Upper lobe of left lung (tissue), 6 donors: Measurements from ENCODE around the gene PDCD7. TPM values are rescaled to one million over a fixed set of nuclear protein-coding genes. Genes with fewer than 3 reads are reported as not detected.

Experiments used
- ATAC-seq, 2 donors: fragments of 200-7000 bp; cut with Tn5 transposase; one replicate each; pipeline ENCODE4 v1.9.1; 2022; ENCODE audit warnings: mild to moderate bottlenecking in 2 of 2, moderate library complexity in 2 of 2; ENCODE audit not compliant: low FRiP score in 2 of 2
- DNase-seq, 2 donors: peaks; one replicate each; pipeline ENCODE4 v3.0.0-alpha.2; 2019 to 2020
- H3K27ac ChIP-seq, 4 donors: fragments of 200-600 bp; sonication (generic); one replicate each; pipeline ENCODE4 v1.5.1; 2016 to 2019
- H3K27me3 ChIP-seq, 4 donors: fragments of 200-600 bp; sonication (generic); one replicate each; pipeline ENCODE4 v1.5.1; 2017 to 2019
- H3K36me3 ChIP-seq, 4 donors: fragments of 200-600 bp; sonication (generic); one replicate each; pipeline ENCODE4 v1.5.1; 2016 to 2019
- H3K4me1 ChIP-seq, 4 donors: fragments of 200-600 bp; sonication (generic); one replicate each; pipeline ENCODE4 v1.5.1; 2018 to 2019
- H3K4me3 ChIP-seq, 4 donors: fragments of 200-600 bp; sonication (generic); one replicate each; pipeline ENCODE4 v1.5.1; 2017 to 2019; ENCODE audit warnings: mild to moderate bottlenecking in 2 of 4, moderate library complexity in 1 of 4
- H3K9me3 ChIP-seq, 4 donors: fragments of 200-600 bp; sonication (generic); one replicate each; pipeline ENCODE4 v1.5.1; 2018 to 2019
- CTCF ChIP-seq, 6 experiments: fragments of 450-650 bp in 4 of 6; fragments of 200-600 bp in 2 of 6; sonication (generic) in 2 of 6; IDR thresholded peaks; one replicate each; pipeline ENCODE4 v1.5.1; 2016 to 2019; ENCODE audit warnings: antibody characterized with exemption in 6 of 6
- EP300 ChIP-seq, 4 donors: sonication (generic); formaldehyde crosslinking; IDR thresholded peaks; one replicate each; pipeline ENCODE4 v1.5.1; 2017; ENCODE audit warnings: antibody characterized with exemption in 4 of 4, control low read depth in 2 of 4
- POLR2A ChIP-seq, 4 donors: fragments of 450-650 bp; IDR thresholded peaks; one replicate each; pipeline ENCODE4 v1.5.1; 2016 to 2017; ENCODE audit warnings: antibody characterized with exemption in 4 of 4, mild to moderate bottlenecking in 2 of 4
- POLR2AphosphoS5 ChIP-seq, 2 donors: sonication (generic); formaldehyde crosslinking; IDR thresholded peaks; one replicate each; pipeline ENCODE4 v1.5.1; 2017; ENCODE audit warnings: antibody characterized with exemption in 2 of 2
- WGBS, 2 donors: methylation state at CpG; one replicate each; pipeline ENCODE4 v1.1.5; 2017 to 2018; 5-methylcytosine and 5-hydroxymethylcytosine counted together
- small RNA-seq, 4 donors: library from RNA; depleted of rRNA; stranded (forward); fragments of <200 nt; gene quantifications; one replicate each; pipeline ENCODE3, GENCODE V24; 2016
- total RNA-seq, 6 donors: library from RNA; depleted of rRNA in 4 of 6; stranded (reverse); fragments of >200 nt in 4 of 6; gene quantifications; one replicate each; pipeline versions ENCODE4 v1.1.0 to v1.2.1, GENCODE V29; 2016 to 2021
- donor health status: DM: no; HTN: no; CAD: no; lungs with moderate emphysema.
- donor health status: DM: no; HTN: yes; CAD: no; lungs with severe emphysema.

The PDCD7 gene
- total RNA-seq, 6 donors from 2014 or later, result 14.9 to 38.8 (median 20.0) TPM

GRCh38 chr15:65069179-65069578 is 64.4 kb downstream of the PDCD7 start:
- H3K27ac ChIP-seq, result peak overlapping the region in 3 of 4 donors; percentile 89 to 92 (median 91)
- no peak overlapping the region for H3K4me3 ChIP-seq
- 50% methylated on average over 1 of the region's 1 CpG; no CpG with 5 or more reads in 1 of the 2 donors for WGBS, 2 donors
- H3K4me1 ChIP-seq, result peaks cover 11 to 18% (median 14%) of the 10 kb centered on the region in 4 donors
- TF ChIP-seq POLR2AphosphoS5 (IDR thresholded peaks at IDR 0.05), result peak; percentile 63 to 69
- TF ChIP-seq POLR2A (IDR thresholded peaks at IDR 0.05), result no peak
- peaks cover 0 to 13% (median 6%) of the 10 kb centered on the region in 4 donors for H3K27me3 ChIP-seq
- DNase-seq, result no peak
- H3K9me3 ChIP-seq, result no peaks in the 10 kb centered on the region
- no peaks in the 10 kb centered on the region for H3K36me3 ChIP-seq
- peak; percentile 66 to 73 for ATAC-seq

GRCh38 chr15:65068403-65068788 is 65.2 kb downstream of the PDCD7 start:
- no peaks in the 10 kb centered on the region for H3K36me3 ChIP-seq
- H3K27ac ChIP-seq, result peak overlapping the region; percentile 83 to 92 (median 90)
- peak overlapping the region in 3 of 4 donors; percentile 44 to 54 (median 51) for H3K4me3 ChIP-seq
- peaks cover 0 to 13% (median 6%) of the 10 kb centered on the region in 4 donors for H3K27me3 ChIP-seq
- DNase-seq (no peak), ATAC-seq (no peak)
- TF ChIP-seq CTCF (IDR thresholded peaks at IDR 0.05) (no peak), POLR2AphosphoS5 (IDR thresholded peaks at IDR 0.05) (no peak), EP300 (IDR thresholded peaks at IDR 0.05) (no peak), POLR2A (IDR thresholded peaks at IDR 0.05) (no peak)
- H3K9me3 ChIP-seq, result no peaks in the 10 kb centered on the region
- peaks cover 11 to 18% (median 14%) of the 10 kb centered on the region in 4 donors for H3K4me1 ChIP-seq
- 73 to 87% methylated on average over 3 of the region's 3 CpGs for WGBS, 2 donors

- H3K9me3 ChIP-seq, result no peaks in the 10 kb centered on the region
- peak in 1 of 2 donors; percentile 33 for ATAC-seq
- WGBS, 2 donors, result 9 to 17% methylated on average over 3 to 22 of the region's 66 CpGs
- peak within 1 kb of the TSS; percentile 83 to 92 (median 90) for H3K27ac ChIP-seq
- no peaks in the 10 kb centered on the region for H3K36me3 ChIP-seq
- H3K4me1 ChIP-seq, result peaks cover 11 to 18% (median 14%) of the 10 kb centered on the region in 4 donors
- peak within 1 kb of the TSS; percentile 24 to 54 (median 48) for H3K4me3 ChIP-seq
- TF ChIP-seq CTCF (IDR thresholded peaks at IDR 0.05) (no peak), POLR2A (IDR thresholded peaks at IDR 0.05) (peak in 2 of 4 donors; percentile 44 to 46)
- DNase-seq, result peak in 1 of 2 donors; percentile 88
- H3K27me3 ChIP-seq, result peaks cover 0 to 13% (median 6%) of the 10 kb centered on the region in 4 donors
These were observed 65.8 kb downstream of the PDCD7 start, which contains the start of gene RASL12 for GRCh38 chr15:65067645-65068402. TSS of gene RASL12 (minus strand) at chr15:65067991. CDS start at chr15:65067835, 156 bp downstream.

Small RNA genes within 50 kb of the gene (small RNA-seq; reads per million reads assigned to genes)
- gene AC013553.1, result 0 reads per million in 4 donors

Other genes starting within 250 kb of the PDCD7 start
- 10 to 100 TPM in 2 of 6 donors, 1 to 10 TPM in 4; 4.8 to 13.1 (median 6.2) TPM for gene ANKDD1A, start 221.9 kb downstream of the PDCD7 start, total RNA-seq
- gene SPG21, start 143.9 kb downstream of the PDCD7 start, total RNA-seq, result 100 to 1,000 TPM in 3 of 6 donors, 10 to 100 TPM in 3; 58.8 to 113 (median 94.7) TPM
- gene MTFMT, start 104.2 kb downstream of the PDCD7 start, total RNA-seq, result 10 to 100 TPM; 15.8 to 35.6 (median 25.5) TPM
- 1 to 10 TPM in 3 of 6 donors, under 1 TPM in 1, not detected in 2; 0.69 to 6.6 (median 4.4) TPM for gene SLC51B, start 88.4 kb downstream of the PDCD7 start, total RNA-seq
- gene RASL12, start 65.8 kb downstream of the PDCD7 start, total RNA-seq, result 10 to 100 TPM; 12.8 to 49.9 (median 24.9) TPM
- not detected for gene KBTBD13, start 57.1 kb downstream of the PDCD7 start, total RNA-seq
- gene UBAP1L, start 18.6 kb downstream of the PDCD7 start, total RNA-seq, result 10 to 100 TPM in 1 of 6 donors, 1 to 10 TPM in 5; 3.3 to 10.5 (median 4.8) TPM
- 100 to 1,000 TPM in 1 of 6 donors, 10 to 100 TPM in 5; 39.3 to 105 (median 49.4) TPM for gene CLPX, start 51.5 kb upstream of the PDCD7 start, total RNA-seq
- 1 to 10 TPM; 1.0 to 5.2 (median 2.6) TPM for gene CILP, start 77.7 kb upstream of the PDCD7 start, total RNA-seq
- 10 to 100 TPM in 1 of 6 donors, 1 to 10 TPM in 5; 6.3 to 20.6 (median 7.9) TPM for gene PARP16, start 153.1 kb upstream of the PDCD7 start, total RNA-seq
- gene RNU5A-1, start 162.2 kb upstream of the PDCD7 start, total RNA-seq, result not detected
- gene RNU5B-1, start 170.9 kb upstream of the PDCD7 start, total RNA-seq, result 10 to 100 TPM in 2 of 6 donors, not detected in 4; 22.5 to 38.1 TPM
- under 1 TPM in 2 of 6 donors, not detected in 4; 0.10 to 0.29 TPM for gene IGDCC3, start 244.2 kb upstream of the PDCD7 start, total RNA-seq